NK-92 (cell line): ENCODE results near the gene CBFA2T3.
"Not testable (repeated sequence)": the region's sequence is repeated elsewhere in the genome, so short reads cannot be mapped to it uniquely, and the experiment has no call there.

Experiments
- DNase-seq: peaks from one replicate; lab custom pipeline; 2025; ENCODE audit not compliant: unreplicated experiment; lab: John Stamatoyannopoulos, UW

Gene CBFA2T3

DNA sequence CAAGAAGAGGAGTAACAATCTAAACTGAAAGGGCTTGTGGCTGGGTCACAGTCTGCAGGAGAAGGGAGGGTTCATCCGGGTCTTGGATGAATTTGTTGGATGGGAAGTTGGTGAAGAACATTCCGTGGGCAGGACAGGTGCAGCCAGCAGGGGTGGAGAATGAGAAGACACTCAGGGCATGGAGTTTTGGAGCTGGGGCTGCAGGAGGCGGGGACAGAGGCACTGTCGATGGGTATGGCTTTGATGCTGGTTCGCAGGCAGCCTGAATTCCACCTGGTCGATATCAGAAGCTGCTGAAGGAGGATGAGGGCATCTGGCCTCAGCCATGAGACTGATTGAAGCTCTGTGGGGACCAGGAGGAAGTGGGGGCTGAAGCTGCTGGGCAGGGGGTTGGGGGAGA lies 36.1 kb upstream of the CBFA2T3 start:
- DNase-seq, result no peak

DNA sequence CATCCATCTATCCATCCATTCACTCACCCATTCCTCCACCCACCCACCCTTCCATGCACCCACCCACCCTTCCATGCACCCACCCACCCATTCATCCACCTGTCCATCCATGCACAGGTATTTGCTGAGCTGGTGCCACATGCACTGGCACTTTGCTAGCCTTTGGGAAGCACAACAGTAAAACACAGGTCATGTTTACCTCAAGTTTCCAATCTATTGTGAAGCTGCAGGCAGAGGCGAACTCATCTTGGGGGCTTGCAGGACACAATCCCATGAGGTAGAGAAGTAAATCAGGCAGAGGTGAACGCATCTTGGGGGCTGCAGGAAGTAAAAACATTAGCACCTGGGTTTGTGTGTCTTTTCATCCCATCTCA lies 35.6 kb upstream of the CBFA2T3 start:
- no peak for DNase-seq

DNA sequence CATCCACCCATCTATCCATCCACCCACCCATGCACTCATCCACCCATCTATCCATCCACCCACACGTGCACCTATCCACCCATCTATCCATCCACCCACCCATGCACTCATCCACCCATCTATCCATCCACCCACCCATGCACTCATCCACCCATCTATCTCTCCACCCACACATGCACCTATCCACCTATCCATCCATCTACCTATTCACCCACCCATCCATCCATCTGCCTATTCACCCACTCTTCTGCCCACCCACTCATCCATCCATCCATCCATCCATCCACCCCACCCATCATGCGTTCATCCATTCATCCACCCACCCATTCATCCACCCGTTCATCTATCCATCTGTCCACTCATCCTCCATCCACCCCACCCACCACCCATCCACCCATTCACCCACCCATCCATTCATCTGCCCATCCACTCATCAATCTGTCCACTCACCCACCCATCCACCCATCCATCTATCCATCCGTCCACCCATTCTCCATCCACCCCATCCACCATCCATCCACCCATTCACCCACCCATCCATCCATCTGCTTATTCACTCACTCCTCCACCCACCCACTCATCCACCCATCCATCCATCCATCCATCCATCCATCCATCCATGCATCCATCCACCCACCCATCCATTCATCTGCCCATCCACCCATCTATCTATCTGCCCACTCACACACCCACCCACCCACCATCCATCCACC lies 35.1 kb upstream of the CBFA2T3 start:
- no peak for DNase-seq

- no peak for DNase-seq
Measured at GRCh38 chr16:89010210-89010925, 33.4 kb upstream of the CBFA2T3 start.

GRCh38 chr16:89009343-89010209 lies 32.6 kb upstream of the CBFA2T3 start:
- no peak for DNase-seq

- not testable (repeated sequence) for DNase-seq
Measured at GRCh38 chr16:89008796-89009195, 31.8 kb upstream of the CBFA2T3 start.

DNA sequence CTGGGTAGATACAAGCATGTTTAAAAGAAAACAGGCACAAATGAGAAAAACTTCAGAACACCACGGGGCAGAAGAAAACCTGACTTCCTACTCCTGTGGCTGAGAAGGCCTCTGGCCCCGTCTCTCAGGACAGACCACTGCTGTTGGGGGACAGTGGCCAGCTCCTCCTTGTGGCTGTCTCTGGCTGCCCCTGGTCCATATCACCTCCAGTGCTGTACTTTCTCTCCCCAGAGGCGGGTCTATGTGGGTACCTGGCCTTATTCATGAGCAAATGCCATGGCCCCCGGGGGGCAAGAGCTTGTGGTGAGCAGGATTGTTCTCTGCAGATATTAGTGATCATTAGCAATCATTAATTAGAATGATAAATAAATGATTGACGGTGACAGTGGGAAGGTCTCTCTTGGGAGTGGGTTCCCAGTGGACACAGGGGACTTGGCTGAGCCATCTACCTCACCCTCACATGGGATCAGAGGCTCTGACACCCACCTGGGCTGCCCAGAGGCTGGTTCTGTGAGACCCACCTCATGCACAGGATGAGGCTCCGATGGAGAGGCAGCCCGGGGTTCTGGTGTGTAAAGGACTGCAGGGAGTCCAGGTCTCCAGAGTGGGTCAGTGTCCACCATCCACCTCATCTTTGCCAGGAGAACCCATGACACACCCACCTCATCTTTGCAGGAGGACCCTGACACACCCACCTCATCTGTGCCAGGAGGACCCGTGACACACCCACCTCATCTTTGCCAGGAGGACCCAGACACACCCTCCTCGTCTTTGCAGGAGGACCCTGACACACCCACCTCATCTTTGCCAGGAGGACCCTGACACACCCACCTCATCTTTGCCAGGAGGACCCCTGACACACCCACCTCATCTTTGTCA lies 30.6 kb upstream of the CBFA2T3 start:
- DNase-seq, result no peak

DNA sequence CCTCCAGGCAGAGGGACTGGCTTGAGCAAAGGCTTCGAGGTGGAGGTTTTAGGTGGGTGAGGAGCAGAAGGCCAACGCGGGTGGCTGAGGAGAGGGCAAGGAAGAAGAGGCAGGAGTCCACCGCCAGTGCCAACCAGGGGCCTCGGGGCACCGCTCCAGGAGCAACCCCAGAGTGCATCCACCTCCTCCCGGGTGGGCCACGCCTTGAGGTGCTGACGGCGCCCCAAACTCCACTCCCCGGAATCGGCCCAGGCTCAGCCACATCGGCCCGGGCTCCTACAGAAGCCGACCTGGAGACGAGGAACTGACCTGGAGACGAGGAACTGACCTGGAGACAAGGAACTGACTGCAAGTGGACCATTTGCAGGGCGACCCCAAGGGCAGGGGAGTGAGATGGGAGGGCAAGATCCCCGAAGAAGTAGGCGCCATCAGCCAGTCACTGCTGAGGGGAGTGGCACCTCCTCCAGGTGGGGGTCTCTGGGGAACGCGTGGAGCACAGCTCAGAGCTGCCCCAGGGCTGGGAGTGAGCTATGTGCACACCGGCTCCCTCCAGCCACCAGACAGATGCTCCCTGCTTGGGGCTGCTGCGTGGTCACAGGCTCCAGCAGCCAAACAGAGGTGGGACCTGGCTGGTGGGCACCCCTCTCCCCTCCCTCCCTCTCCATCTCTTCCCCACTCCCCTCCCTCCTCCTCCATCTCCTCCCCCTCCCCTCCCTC lies 29.2 kb upstream of the CBFA2T3 start:
- DNase-seq, result no peak

GRCh38 chr16:89005201-89006035 lies 28.4 kb upstream of the CBFA2T3 start:
- no peak for DNase-seq

- no peak for DNase-seq
Measured at GRCh38 chr16:89004209-89004831, 27.3 kb upstream of the CBFA2T3 start.

DNA sequence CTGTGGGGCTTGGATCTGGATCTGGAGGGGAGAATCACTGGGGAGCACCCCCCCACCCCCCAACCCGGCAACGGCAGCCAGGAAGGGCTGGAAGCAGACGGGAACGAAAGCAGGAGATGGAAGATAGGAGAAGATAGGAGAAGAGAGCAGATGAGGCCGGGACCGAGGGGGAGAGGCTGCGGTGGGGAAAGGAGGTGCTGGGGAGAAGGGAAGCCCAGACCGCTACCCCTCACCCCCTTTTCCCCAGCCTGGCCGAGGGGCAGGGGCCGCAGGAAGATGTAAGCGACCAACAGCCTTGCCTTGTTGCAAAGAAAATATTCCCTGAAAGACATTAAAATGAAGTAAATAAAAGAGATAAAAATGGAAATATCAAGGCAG lies 26.8 kb upstream of the CBFA2T3 start:
- no peak for DNase-seq

- DNase-seq, result no peak
Measured at GRCh38 chr16:89002851-89003830, 26.1 kb upstream of the CBFA2T3 start.

GRCh38 chr16:89002081-89002480 lies 25.1 kb upstream of the CBFA2T3 start:
- DNase-seq, result not testable (repeated sequence)

DNA sequence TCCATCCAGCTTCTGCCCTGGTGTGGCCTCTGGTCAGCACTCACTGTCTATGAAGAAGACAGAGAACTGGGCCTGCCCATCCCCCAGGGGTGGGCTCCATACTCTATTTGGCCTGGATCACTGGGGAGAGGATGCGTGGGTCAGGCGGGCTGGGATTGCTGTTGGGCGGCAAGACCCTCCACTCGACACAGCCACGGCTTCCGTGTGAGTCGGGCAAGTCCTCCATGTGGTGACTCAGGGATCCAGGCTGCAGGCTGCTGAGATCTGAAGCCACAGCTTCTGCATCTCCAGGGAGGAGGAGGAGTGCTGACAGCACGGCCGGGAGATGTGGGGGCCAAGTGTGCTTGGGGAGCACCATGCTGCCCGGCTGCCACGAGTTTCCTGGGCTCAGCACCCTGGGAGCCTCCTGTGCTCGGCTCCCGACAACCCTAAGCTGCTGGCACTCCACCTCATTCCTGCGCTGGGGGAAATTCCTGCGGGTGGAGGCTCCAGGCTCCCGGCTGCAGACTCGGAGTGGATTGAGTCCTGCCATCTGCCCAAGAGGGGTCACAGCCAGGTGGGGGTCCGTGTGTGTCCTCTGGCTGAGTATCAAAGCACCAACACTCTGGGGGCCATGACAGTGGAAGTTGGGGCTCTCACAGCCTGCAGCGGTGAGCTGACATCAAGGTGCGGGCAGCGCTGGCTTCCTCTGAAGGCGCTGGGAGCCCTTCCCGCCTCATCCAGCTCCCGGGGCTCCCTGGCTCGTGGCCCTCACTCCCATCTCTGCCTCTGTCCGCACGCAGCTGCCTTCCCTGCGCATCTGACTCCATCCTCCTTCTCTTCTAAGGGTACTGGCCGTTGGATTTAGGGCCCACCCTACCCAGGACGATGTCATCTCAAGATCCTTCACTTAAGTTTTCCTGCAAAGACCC lies 24.4 kb upstream of the CBFA2T3 start:
- DNase-seq, result no peak

DNA sequence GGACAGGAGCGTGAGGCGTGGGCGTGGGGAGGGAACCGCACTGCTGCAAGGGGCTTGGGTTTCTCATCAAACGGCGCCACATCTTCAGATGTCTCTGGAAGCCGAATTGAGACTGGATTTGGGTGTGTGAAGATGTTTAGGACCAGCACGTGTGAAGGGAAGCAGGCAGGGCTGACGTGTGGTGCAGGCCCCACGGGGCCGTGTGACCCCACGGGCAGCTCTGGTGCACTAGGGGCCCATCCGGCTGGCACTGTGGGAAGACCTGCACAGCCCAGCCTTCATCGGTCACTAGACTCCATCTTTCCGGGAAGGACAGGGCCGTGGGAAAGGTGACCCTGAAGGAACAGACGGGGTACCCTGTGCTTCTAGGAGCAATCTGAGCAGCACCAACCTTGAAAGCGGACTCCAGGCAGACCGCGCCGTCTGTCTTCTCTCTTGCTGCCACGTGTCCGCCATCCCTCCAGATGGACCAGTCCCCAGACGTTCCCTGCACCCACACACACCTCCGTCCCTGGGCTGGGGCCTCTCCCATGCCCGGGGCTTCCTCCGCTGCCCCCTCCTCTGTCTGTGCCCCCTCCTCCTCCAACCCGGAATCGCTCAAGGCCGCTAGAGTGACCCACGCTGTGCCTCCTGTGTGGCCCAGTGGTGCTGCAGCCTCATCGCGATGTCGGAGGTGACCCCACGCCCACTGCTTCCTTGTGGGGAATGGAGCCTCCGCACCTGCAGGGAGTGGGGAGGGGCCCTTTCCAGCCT lies 23.4 kb upstream of the CBFA2T3 start:
- DNase-seq, result no peak
